ENCODE data around the gene NSUN2. TPM values are rescaled to one million over a fixed set of nuclear protein-coding genes. Genes with fewer than 3 reads are reported as not detected.
"Not testable (repeated sequence)": the region's sequence is repeated elsewhere in the genome, so short reads cannot be mapped to it uniquely, and the experiment has no call there.

The NSUN2 gene
- polyA plus RNA-seq (ENCODE audit: insufficient read depth in 1 of 5, insufficient read length in 5 of 5, low replicate concordance in 1 of 5) = 10 to 100 TPM; 54.0 to 90.0 (median 56.8) TPM
- long read RNA-seq, donor 1, transcript NSUN2-201 (19 exons, 3,303 nt) = major isoform, 7 of 10 reads
- long read RNA-seq, donor 1, partial matches to known transcripts = 0 of 10 reads
- long read RNA-seq, donor 1, other reads (novel, unspliced or antisense) = 0 of 10 reads
- long read RNA-seq, donor 2, partial matches to known transcripts = 0 of 4 reads
- long read RNA-seq, donor 2, other reads (novel, unspliced or antisense) = 0 of 4 reads
- long read RNA-seq, donor 3, partial matches to known transcripts = 0 of 6 reads
- long read RNA-seq, donor 3, other reads (novel, unspliced or antisense) = 0 of 6 reads
- long read RNA-seq, donor 4, partial matches to known transcripts = 0 of 3 reads
- long read RNA-seq, donor 4, other reads (novel, unspliced or antisense) = 0 of 3 reads
- long read RNA-seq, donor 5, partial matches to known transcripts = 0 of 5 reads
- long read RNA-seq, donor 5, other reads (novel, unspliced or antisense) = 0 of 5 reads
- long read RNA-seq, donor 6, transcript NSUN2-208 (4 exons, 1,290 nt) = minor isoform, 6 of 15 reads
- long read RNA-seq, donor 6, transcript NSUN2-201 (19 exons, 3,303 nt) = major isoform, 7 of 15 reads
- long read RNA-seq, donor 6, partial matches to known transcripts = 0 of 15 reads
- long read RNA-seq, donor 6, other reads (novel, unspliced or antisense) = 0 of 15 reads
- long read RNA-seq, donor 7, partial matches to known transcripts = 0 of 5 reads
- long read RNA-seq, donor 7, other reads (novel, unspliced or antisense) = 0 of 5 reads
- long read RNA-seq, donor 8, partial matches to known transcripts = 0 of 4 reads
- long read RNA-seq, donor 8, other reads (novel, unspliced or antisense) = 0 of 4 reads

DNA sequence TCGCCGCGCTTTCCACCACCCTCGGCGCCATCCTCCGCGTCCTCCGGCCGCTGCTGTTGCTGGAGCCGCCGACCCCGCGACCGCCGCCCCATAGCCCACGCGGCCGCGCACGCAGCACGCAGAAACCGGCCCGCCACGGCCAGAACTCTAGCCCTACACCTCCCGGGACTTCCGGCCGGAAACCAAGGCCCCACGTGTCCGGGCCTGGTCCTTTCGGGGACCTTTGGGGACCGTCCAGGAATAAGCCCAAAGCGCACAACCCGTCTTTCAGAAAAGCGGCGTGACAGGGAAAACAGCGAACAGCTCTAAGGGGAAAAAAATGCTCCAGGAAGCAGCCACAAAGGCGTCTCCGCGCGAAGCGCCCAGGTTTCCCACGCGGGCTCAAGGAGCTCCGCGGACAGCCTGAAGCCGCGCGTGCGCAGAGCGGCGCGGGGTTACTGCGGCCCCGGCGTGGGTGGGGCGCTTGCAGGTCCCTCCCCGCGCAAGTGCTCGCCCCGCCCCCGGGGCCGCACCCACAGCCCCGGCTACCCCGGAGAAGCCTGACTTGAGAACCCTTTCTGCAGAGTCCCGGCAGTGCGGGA, at the start of gene NSUN2, which contains the start of gene SRD5A1:
Gene NSUN2, minus strand, starts transcription at position 157 of the 581 bp plus-strand sequence. Its CDS starts 65 bp downstream, at position 92.
Gene SRD5A1, plus strand, starts transcription at position 553 of the 581 bp plus-strand sequence. CDS start 137 bp downstream, outside the sequence.
- DNase-seq = peak; percentile 95 to 97

DNA sequence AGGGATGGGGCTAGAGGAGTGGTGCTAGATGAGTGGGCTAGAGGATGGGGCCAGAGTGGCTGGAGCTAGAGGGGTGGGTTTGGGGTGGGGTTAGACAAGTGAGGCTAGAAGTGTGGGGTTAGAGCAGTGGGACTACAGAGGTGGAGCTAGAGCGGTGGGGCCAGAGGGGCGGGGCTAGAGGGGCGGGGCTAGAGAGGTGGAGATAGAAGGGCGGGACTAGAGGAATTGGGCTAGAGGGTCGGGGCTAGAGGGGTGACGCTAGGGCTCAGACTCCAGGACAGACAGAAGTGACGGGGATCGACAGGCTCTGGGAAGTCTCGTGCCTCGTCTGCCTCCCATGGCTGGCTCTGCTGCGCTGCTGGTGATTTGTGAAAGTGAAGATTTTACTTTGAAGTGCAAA, 49.4 kb upstream of the NSUN2 start:
- DNase-seq = no peak

DNA sequence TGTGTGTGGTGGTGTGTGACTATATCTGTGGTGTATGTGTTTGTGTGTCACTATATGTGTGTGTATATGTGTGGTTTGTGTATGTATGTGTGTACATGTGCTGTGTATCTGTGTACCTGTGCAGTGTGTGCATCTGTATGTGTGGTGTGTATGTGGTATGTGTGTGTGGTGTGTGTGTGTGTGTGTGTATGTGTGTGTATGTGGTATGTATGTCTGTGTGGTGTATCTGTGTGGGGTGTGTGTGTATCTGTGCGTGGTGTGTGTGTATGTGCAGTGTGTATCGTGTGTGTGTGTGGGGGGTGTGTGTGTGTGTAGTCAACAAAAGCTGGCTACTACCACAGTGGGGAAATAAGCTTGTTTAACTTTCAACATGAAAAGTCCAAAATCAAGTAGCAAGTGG, 48.8 kb upstream of the NSUN2 start:
- no peak for DNase-seq

DNA sequence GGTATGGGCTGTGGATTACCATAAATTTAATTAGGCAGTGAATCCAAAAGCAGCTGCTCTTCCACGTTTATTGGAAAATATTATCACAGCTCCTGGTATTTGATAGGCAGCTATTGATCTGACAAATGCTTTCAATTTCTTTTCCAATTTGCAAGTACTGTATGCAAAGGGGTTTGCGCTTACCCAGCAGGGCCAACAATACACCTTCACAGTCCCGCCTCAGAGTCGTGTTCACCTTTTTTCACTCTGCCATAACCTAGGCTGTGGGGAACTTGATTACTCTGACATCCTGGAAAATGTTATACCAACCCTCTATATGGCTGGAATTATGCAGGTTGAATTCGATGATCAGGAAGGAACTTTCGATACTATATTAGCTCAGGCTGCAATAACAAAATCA, 48.1 kb upstream of the NSUN2 start:
- no peak for DNase-seq

DNA sequence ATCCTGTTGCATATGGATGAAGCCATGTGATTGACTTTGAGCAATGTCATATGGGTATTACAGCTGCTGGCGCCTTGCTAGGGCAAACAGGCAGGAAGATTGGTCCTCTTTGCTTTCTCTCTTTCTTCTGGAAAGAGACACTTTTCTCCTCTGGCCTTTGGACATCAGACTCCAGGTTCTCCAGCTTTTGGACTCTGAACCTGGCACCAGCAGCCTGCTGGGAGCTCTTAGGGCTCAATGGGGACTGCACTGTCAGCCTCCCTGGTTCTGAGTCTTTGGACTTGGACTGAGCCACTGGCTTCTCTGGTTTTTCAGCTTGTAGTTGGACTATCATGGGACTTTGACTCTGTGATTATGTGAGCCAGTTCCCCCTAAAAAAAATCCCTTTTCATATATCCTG, 45.5 kb upstream of the NSUN2 start:
- no peak for DNase-seq

DNA sequence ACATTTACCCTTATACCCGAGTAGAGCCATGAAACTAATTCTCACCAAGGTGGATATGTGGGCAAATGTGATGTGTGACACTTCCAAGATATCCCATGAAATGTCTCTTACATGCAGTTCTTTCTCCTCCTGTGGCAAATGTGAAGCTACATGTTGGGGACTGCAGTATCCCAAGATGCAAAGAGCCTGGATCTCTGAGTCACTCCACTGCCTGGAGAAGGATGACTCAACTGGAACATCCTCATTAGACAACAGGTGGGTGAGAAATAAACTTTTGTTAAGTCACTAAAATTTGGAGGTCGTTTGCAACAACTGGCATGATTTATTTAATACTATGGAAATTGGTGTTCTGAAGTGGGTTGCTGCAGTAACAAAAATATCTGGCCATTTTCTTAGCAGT, 43.9 kb upstream of the NSUN2 start:
- no peak for DNase-seq

DNA sequence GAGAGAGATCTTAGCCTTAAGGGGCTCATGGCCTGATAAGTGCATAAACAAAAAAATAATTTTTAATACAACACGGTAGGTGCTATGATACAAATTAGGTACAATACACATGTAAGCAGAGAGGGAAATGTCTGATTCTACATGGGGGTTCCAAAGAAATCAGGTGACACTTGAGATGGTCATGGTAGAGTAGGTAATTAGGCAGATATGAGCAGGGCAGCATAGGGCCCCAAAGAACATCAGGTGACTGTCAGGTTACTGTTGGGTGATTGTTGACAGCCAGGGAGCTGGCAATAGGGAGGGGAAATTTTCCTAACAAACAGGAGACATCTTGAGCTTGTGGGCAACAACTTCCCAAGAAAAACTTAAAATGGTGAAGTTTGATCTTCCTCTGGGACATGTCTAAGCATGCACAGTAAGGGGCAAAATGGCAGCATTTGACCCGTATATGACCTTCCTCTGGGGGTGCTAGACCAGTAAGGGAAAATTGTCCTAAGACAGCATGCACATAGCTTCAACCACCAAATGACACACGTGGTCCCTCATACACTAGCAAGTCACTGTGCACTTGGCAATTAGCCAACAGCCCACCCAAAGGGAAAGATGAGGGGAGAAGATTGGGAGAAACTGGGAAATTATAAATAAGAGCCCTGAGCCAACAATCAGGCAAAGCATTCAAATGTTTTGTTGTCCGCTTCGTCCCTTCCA, 43.1 kb upstream of the NSUN2 start:
- no peak for DNase-seq

DNA sequence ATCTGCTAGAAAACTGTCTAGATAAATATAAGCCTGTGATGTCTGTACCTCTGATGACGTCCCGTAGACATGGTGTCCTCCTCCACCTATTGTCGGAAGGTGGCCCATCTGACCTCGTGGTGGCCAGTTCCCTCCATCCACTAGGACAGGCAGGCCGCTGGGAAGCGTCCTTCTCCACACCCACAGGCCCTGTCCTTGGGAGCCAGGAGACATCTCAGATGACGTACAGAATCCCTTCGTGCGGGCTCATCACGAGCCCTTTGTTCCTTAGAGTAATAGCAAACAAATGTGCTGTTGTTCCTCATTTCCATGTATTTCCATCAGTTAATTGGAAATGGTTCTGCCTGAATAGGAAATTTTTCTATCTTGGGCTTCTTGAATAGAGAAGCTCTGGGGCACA, 42.0 kb upstream of the NSUN2 start:
- no peak for DNase-seq

DNA sequence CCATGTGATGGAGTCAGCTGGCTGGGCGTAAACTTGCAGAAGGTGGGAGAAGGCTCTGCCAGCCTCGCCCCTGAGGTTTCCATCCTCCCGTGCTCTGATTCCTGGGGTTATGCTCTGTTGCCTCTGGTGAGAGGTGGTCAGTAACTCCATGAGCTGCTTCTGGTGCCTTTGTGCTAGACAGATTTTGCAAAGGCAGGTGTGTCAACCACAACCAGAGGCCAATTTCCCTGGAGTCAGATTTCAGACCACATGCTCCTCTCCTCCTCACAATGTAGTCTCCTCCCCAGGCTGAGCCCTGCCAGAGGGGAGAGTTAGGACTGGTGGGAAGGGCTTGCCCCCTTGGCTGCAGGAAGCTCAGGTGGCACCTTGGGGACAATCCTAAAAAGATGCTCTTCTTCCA, 41.6 kb upstream of the NSUN2 start:
- no peak for DNase-seq

DNA sequence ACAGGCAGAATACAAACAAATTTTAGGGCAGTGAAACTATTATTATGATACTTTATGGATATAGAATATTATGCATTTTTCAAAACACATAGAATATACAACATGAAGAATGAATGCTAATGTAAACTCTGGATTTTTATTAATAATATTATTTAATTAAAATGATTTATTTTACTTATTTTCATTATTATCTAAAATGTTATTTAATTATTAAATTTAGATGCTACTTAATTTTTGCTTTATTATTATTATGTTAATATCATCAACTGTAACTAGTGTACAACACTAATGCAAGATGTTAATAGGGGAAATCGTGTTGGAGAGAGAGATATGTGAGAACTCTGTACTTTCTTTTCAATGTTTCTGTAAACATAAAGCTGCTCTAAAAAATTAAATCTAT, 41.1 kb upstream of the NSUN2 start:
- DNase-seq = no peak

DNA sequence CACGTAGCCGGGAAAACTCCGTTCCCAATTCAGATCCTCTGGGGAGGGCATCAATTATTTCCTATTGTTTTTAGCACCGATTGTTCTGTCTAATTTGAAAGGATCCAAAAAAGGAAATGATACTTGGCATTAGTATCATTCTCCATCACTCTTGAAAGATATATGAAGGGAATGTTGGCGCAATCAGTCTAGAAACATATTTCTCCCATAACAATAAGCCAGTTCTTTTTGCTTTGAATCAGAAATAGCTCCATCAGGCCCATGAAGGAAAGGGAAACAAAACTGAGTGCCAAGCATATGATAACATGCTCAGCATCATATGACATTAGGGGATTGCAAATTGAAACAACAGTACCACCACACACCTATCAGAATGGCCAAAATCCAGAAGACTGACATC, 40.2 kb upstream of the NSUN2 start:
- no peak for DNase-seq

DNA sequence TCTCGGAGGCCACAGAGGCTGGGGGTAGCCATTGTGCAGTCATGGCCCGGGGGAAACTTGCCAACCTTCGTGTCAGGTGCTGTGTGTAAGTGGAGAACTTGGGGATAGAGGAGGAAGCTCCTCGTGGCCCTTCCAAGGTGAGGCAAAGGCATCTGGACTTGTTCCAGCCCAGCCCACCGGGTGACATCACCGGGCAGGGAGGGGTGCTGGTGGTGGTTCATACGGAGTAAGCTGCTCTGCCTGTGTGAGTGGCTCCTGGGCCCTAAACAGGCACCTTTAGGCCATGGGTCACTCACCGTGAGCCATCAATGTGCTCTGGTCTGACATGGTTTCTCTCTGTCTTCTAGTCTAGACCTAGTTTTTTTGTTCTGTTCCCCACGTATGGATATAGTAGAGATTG, 35.9 kb upstream of the NSUN2 start:
- DNase-seq = not testable (repeated sequence)

DNA sequence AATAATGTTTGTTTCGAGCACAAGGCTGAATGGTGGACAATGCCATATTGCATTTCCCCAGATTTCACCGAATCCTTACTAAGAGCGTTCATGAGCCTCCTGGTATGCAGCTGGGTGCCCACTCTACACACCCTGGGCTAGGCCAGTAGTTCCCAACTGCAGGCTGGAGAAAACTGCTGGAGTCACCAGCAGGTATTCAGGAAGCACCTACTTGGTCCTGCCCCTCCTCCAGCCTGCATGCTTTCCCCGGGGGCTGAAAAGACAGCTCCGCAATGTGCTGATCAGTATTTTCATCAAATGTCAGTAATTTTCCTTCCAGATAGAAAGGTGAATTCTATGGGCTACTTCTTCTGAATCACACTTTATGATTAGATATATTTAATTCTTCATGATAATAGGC, 34.8 kb upstream of the NSUN2 start:
- DNase-seq = no peak

DNA sequence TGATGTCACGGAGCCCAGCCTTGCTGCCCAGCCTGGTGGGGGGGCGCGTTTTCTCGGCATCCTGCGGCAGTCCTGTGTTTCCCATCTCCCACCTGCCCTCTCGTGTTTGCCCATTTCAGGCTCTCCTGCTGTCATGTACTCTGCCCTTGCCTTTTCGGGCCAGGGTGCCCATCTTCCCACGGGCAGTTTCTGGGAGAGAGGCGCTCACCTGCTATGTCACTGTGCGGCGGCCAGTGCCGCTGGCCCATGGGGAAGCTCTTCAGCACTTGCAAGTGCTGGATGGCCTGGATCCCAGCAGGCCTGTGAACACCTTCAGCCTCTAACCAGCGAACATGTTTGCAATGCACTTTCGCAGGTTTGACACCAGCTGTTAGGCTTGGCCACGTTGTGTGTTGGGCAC, 33.9 kb upstream of the NSUN2 start:
- DNase-seq = no peak

DNA sequence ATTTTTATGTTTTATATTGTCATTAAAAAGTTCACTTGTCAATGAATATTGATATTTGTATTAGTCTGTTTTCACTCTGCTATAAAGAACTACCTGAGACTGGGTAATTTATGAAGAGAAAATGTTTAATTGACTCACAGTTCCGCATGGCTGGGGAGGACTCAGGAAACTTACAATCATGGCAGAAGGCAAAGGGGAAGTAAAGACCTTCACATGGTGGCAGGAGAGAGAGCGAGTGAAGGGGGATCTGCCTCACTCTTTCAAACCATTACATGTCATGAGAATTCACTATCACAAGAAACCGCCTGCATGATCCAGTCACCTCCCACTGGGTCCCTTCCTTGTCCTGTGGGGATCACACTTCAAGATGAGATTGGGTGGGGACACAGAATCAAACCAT, 27.8 kb upstream of the NSUN2 start:
- DNase-seq = no peak

DNA sequence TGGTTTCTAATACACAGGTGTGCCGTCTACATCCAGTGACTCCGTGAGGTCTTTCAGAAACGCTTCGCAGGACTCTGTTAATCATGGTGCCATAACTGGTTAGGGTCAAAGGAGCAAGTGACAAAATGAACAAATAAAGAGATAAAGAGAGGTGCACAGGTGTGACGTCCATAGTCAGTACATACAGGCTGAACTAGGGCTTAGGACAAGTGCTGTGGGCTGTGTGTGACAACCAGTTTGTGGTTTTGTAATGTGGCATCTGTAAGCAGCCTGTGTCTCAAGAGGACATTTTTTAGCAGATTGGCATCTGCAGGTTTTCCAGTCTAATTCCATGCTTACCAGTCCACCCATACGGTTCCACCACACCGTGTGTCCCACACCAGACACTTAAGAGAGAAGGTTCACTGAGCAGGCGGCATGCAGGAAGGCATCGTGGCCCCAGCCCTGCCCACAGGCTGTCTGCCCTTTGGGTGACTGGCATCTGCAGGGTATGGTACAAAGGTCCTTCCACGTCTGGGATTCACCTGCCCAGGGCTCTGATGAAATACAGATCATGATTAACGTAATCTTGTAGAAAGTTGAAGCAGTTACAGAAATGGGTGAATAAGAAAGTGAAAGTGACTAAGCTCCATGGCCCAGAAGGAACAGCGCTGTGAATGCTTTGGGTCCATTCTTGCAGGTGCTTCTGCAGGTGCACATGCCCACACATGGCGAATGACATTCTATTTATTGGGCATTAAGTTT, 27.3 kb upstream of the NSUN2 start:
- no peak for DNase-seq

DNA sequence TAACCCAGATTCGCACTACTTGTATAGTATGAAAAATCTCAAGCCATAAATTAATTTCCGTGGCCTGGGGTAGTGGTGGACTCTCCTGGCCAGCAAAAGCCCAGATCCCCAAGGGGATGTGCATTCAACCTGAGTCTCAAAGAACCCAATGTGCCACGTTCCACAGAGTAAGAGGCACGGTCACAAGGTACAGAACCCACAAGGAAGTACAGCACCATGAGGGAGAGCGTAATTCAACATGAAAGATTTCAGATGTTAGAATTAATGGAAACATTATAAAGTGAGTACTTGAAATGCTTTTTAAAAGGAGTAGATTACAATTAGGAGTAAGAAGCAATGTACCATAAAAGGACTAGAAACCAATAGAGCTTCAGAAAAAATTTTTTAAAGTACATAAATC, 23.8 kb upstream of the NSUN2 start:
- DNase-seq = no peak

DNA sequence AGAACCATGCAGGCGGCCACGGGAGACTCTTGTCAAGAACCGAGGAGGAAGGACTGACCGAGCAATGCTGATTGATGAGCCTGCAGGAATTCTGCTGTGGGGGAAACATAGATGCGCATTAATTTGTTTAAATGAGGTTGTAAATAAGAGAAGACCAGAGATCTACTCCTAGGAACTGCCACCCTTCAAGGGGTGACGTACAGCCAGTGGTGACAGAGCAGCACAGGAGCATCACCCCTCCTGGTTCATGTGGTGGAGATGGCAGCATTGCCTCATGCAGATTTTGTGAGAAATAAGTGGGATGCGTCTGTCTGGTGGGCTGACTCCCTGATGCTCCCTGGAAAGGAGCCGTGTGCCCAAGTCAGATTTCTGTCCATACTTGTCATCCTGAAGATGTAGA, 22.6 kb upstream of the NSUN2 start:
- no peak for DNase-seq

DNA sequence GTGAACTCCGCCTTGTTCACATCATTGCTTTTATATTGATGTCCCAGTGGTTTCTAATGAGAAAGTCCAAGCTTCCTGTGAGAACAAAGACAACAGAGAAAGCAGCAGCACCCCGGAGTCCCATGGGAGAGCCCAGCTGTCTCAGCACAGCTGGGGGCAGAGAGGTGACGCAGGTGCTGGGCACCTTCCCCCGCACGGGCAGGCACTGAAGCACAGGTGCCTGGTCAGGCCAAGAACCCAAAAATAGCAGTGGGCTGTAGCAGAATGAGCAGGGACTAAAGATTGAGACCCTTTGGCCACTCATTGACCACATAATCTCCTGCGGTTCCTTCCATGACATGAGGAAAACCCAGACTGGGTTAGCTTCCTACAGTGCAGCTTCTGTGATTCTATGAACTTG, 19.2 kb upstream of the NSUN2 start:
- DNase-seq = no peak

DNA sequence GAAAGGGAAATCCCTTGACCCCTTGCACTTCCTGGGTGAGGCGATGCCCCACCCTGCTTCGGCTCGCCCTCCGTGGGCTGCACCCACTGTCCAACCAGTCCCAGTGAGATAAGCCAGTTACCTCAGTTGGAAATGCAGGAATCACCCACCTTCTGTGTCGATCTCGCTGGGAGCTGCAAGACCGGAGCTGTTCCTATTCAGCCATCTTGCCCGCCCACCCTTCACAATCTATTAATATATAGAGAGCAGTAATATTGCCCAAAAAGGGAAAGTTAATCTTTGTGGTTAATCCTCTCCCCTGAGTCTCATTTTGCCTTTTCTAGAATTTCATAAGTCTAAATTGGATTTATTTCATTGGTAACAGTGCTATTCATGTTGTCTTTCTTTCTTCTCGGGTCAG, 16.8 kb upstream of the NSUN2 start:
- no peak for DNase-seq

DNA sequence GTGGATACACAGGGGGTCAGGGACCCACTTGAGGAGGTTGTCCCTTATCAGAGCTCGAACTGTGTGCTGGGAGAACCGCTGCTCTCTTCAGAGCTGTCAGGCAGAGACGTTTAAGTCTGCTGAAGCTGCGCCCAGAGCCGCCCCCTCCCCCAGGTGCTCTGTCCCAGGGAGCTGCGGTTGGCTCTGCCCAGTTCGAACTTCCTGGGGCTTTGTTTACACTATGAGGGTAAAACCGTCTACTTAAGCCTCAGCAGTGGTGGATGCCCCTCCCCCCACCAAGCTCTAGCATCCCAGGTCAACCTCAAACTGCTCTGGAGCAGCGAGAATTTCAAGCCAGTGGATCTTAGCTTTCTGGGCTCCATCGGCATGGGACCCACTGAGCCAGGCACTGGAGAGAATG, 16.3 kb upstream of the NSUN2 start:
- DNase-seq = no peak

Data from right lung (tissue), 10 donors.